Upper lobe of right lung (tissue), 1 donor: ENCODE results near the gene TCEAL7. TPM values are rescaled to one million over a fixed set of nuclear protein-coding genes. Genes with fewer than 3 reads are reported as not detected.
"Not testable (repeated sequence)": the region's sequence is repeated elsewhere in the genome, so short reads cannot be mapped to it uniquely, and the experiment has no call there.

Experiments
- ATAC-seq: fragments of 200-7000 bp; cut with Tn5 transposase; one replicate; pipeline ENCODE4 v1.9.1; 2020; ENCODE audit warnings: mild to moderate bottlenecking, moderate library complexity
- DNase-seq: peaks from one replicate; pipeline ENCODE4 v3.0.0-alpha.2; 2020
- H3K27ac ChIP-seq: fragments of 200-600 bp; one replicate; pipeline ENCODE4 v1.8.0; 2022
- H3K27me3 ChIP-seq: fragments of 200-600 bp; one replicate; pipeline ENCODE4 v1.8.0; 2022; ENCODE audit warnings: mild to moderate bottlenecking
- H3K36me3 ChIP-seq: fragments of 200-600 bp; one replicate; pipeline ENCODE4 v1.8.0; 2022
- H3K4me1 ChIP-seq: fragments of 200-600 bp; one replicate; pipeline ENCODE4 v1.8.0; 2022
- H3K4me3 ChIP-seq: fragments of 200-600 bp; one replicate; pipeline ENCODE4 v1.8.0; 2022; ENCODE audit warnings: mild to moderate bottlenecking
- H3K9me3 ChIP-seq: fragments of 200-600 bp; one replicate; pipeline ENCODE4 v1.8.0; 2022
- intact Hi-C: fragments of 100-400 bp; cut with DNase I; formaldehyde crosslinking; loops from one replicate; pipeline ENCODE4 v1.11.0; 2022
- total RNA-seq: library from RNA; stranded (reverse); fragmentation: NEBNext Ultra II Directional; extraction: Animal tissue kit (Norgen Biotek cat#: 25700); gene quantifications from one replicate; pipeline ENCODE4 v1.2.1, GENCODE V29; 2021
- TF ChIP-seq, protein P1 (sequence below): fragments of 200-600 bp; IDR thresholded peaks from one replicate; pipeline ENCODE4 v1.8.0; 2022; ENCODE audit warnings: antibody characterized with exemption
- donor health status: DM: no; HTN: yes; CAD: no; lungs with severe emphysema.

The TCEAL7 gene
- total RNA-seq, 1 donor from 2014 or later: 2.6 TPM

DNA sequence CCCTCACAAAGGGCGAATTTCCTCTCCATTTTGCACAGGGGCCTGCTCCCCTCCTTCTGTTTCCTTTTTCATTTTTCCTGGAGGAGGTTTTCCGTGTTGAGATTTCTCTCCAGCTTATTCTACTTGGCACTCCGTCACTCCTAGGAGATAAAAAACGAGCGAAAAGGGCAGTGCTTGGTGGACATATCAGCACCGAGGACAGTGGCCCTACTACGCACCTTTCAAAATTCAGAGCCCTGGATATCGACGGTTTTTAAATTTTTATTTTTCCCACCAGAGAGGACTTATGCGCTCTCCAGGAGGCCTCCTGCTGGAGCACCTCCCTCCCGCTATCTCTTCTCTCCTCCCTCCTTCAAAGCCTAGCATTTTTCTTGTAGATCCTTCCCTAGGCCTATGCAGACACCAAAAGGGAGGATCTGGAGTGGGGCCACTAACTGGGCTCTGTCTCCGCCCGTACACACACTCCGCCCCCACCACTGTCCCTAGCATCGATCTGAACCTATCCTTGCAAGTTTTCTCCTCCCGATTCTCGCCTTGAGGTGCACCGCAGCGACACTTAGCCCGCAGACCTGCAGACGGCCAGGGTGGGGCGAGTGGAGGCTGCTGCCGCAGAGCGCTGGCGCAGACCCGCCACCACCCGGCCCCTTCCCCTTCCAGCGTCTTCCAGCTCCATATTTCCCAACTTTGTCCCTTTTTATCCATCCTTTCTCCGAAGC, 17.8 kb downstream of the TCEAL7 start:
- TF ChIP-seq, protein P1, sequence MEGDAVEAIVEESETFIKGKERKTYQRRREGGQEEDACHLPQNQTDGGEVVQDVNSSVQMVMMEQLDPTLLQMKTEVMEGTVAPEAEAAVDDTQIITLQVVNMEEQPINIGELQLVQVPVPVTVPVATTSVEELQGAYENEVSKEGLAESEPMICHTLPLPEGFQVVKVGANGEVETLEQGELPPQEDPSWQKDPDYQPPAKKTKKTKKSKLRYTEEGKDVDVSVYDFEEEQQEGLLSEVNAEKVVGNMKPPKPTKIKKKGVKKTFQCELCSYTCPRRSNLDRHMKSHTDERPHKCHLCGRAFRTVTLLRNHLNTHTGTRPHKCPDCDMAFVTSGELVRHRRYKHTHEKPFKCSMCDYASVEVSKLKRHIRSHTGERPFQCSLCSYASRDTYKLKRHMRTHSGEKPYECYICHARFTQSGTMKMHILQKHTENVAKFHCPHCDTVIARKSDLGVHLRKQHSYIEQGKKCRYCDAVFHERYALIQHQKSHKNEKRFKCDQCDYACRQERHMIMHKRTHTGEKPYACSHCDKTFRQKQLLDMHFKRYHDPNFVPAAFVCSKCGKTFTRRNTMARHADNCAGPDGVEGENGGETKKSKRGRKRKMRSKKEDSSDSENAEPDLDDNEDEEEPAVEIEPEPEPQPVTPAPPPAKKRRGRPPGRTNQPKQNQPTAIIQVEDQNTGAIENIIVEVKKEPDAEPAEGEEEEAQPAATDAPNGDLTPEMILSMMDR: no peak
- Histone ChIP-seq H3K36me3 (no peaks in the 10 kb centered on the region), H3K27ac (no peak overlapping the region), H3K4me3 (no peak overlapping the region), H3K4me1 (no peaks in the 10 kb centered on the region), H3K27me3 (no peaks in the 10 kb centered on the region), H3K9me3 (no peaks in the 10 kb centered on the region)
- ATAC-seq (no peak), DNase-seq (no peak)
- intact Hi-C loops: loop anchor here (10.0 kb wide), 1 partner anchor 117 kb away; no protein-coding TSS in a partner anchor

DNA sequence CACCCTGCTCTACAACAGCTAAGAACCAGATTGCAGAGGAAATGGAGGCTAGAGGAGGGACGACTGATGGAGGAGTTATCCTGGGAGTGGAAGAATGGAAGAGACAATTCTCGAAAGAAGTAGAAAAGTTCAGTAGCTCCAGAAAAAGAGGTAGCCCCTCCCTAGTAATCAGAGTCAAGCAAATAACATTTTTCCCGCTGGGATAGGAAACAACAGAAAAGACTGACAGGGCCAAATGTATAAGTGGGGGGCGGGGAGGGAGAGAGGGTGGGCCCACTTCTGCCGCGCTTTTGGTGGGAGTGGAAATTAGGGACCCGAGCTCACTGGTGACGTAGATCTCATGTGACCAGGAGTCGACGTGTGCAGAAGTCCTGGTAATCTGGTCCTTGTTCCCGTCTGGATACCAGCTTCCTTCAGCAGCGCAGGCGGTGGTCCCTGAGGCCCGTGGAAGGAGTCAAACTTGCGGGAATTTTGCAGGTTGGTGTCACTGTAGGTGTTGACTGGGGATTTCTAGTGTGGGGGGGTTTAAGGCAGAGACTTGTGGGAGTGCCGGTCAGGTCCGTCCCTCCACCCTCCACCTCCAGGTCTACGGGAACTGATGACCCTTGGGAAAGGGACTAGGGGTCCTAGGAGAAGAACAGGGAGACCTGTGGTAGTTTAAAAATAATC, 26.2 kb downstream of the TCEAL7 start, which contains the start of gene TCEAL9:
TSS of gene TCEAL9 (plus strand) at position 377 of the 669 bp plus-strand sequence. CDS start 1,179 bp downstream, outside the sequence.
- Histone ChIP-seq H3K36me3 (no peaks in the 10 kb centered on the region), H3K27me3 (no peaks in the 10 kb centered on the region), H3K27ac (peak within 1 kb of the TSS; percentile 81), H3K4me3 (peak within 1 kb of the TSS; percentile 61), H3K9me3 (no peaks in the 10 kb centered on the region), H3K4me1 (no peaks in the 10 kb centered on the region)
- intact Hi-C loops: no loop called here
- ATAC-seq (peak; percentile 95), DNase-seq (peak; percentile 65)
- TF ChIP-seq, protein P1: no peak

DNA sequence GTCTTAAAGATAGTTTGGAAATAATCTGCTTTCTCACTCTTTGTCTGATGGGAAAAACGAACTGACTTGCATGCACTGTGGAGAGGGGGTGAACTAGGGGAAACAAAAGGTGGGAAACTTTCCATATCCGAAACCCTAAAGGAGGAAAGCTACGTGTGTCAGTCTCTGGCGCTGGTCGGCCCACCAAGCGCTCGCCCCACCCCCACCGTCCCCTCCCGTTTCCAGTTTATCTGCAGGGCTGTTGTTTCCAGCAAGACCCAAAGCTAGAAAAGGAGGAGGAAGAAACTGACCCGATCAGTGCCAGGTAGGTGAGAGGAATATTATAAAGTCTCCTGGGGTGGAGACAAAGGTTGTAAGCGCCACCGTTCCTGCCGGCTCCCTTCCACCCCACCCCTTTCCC, 26.8 kb downstream of the TCEAL7 start:
- Histone ChIP-seq H3K9me3 (no peaks in the 10 kb centered on the region), H3K4me1 (no peaks in the 10 kb centered on the region), H3K4me3 (peak overlapping the region; percentile 61), H3K36me3 (no peaks in the 10 kb centered on the region), H3K27me3 (no peaks in the 10 kb centered on the region), H3K27ac (peak overlapping the region; percentile 81)
- ATAC-seq (peak; percentile 59), DNase-seq (no peak)
- intact Hi-C loops: no loop called here
- TF ChIP-seq, protein P1: no peak

- Histone ChIP-seq H3K9me3 (no peaks in the 10 kb centered on the region), H3K27me3 (no peaks in the 10 kb centered on the region), H3K36me3 (no peaks in the 10 kb centered on the region), H3K27ac (no peak overlapping the region), H3K4me3 (peak overlapping the region; percentile 61), H3K4me1 (no peaks in the 10 kb centered on the region)
- intact Hi-C loops: no loop called here
- TF ChIP-seq, protein P1: no peak
- no peak for DNase-seq
- ATAC-seq: no peak
Observed at GRCh38 chrX:103357871-103358270, 27.8 kb downstream of the TCEAL7 start.

GRCh38 chrX:103359605-103360004, 29.6 kb downstream of the TCEAL7 start:
- not testable (repeated sequence) for ATAC-seq

GRCh38 chrX:103360092-103360491, 30.1 kb downstream of the TCEAL7 start:
- ATAC-seq: no peak
- Histone ChIP-seq H3K27me3 (no peaks in the 10 kb centered on the region), H3K36me3 (no peaks in the 10 kb centered on the region), H3K4me3 (no peak overlapping the region), H3K4me1 (no peaks in the 10 kb centered on the region), H3K27ac (no peak overlapping the region), H3K9me3 (no peaks in the 10 kb centered on the region)
- no peak for DNase-seq
- TF ChIP-seq, protein P1: no peak
- intact Hi-C loops: no loop called here

More at GRCh38 chrX:103359605-103360004, 29.6 kb downstream of the TCEAL7 start:
- H3K27me3 ChIP-seq, H3K4me3 ChIP-seq, H3K27ac ChIP-seq, H3K36me3 ChIP-seq, H3K9me3 ChIP-seq, DNase-seq, intact Hi-C loops, H3K4me1 ChIP-seq: not testable (repeated sequence)
